ENCODE results near the gene PRSS1. TPM values are rescaled to one million over a fixed set of nuclear protein-coding genes. Genes with fewer than 3 reads are reported as not detected.

Gene PRSS1
- total and polyA plus RNA-seq, 2 of the 8 experiments (the other 6 are each of a cell fraction or from before 2014, with no cell fraction given): 0.09 TPM; not detected in 1

DNA sequence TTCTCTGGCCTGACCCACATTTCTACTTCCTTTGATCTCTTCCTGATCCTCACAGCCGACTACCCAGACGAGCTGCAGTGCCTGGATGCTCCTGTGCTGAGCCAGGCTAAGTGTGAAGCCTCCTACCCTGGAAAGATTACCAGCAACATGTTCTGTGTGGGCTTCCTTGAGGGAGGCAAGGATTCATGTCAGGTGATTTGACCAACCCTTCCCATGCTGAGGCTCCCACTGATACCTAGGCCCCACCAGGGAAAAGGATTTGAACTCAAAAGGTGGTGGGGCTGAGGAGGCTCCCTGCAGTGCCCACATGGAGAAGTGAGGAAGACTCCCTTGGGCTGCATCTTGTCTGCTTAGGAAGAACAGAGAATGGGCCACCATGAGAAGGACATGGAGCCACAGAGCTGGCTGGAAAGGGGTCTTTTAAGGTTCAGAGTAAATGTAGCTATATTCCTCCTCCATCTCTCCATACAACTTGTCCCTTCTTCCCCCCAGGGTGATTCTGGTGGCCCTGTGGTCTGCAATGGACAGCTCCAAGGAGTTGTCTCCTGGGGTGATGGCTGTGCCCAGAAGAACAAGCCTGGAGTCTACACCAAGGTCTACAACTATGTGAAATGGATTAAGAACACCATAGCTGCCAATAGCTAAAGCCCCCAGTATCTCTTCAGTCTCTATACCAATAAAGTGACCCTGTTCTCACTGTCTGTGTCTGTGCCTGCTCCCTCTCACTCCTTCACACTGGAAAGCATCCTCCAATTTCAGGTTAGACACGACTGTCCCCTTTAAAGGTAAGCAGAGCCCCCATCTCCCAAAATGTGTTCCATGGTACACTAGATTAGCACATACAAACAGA lies 3.3 kb downstream of the PRSS1 start:
- H4K91ac ChIP-seq (replicated peaks; ENCODE audit: insufficient read length, low read length): no peak overlapping the region
- H3K9me3 ChIP-seq (ENCODE audit: insufficient read depth in 2 of 2, low read depth in 1 of 2, low read length in 1 of 2): no peaks in the 10 kb centered on the region
- TF ChIP-seq JUN (IDR thresholded peaks at IDR 0.05; ENCODE audit: low read depth, low read length) (no peak), EGR1 (IDR thresholded peaks at IDR 0.05; ENCODE audit: borderline replicate concordance, low read depth, low read length) (no peak), YY1 (IDR thresholded peaks at IDR 0.05; ENCODE audit: low read depth, low read length) (no peak), KDM1A (IDR thresholded peaks at IDR 0.05; ENCODE audit: borderline replicate concordance, low read length) (no peak), KDM4A (IDR thresholded peaks at IDR 0.05; ENCODE audit: low read depth, low read length, severe bottlenecking) (no peak), SP4 (IDR thresholded peaks at IDR 0.05; ENCODE audit: low read length) (no peak), CHD1 (IDR thresholded peaks at IDR 0.05; ENCODE audit: low read depth, low read length) (no peak), GTF2F1 (IDR thresholded peaks at IDR 0.05; ENCODE audit: borderline replicate concordance, low read depth, low read length) (no peak), SP1 (IDR thresholded peaks at IDR 0.05; ENCODE audit: low read depth, low read length) (no peak), CREB1 (IDR thresholded peaks at IDR 0.05) (no peak), SAP30 (IDR thresholded peaks at IDR 0.05; ENCODE audit: insufficient read depth, insufficient replicate concordance, low read length) (no peak)
- H4K5ac ChIP-seq (ENCODE audit: insufficient read length, low read depth, low read length): no peak overlapping the region
- H3K36me3 ChIP-seq (ENCODE audit: control insufficient read depth in 2 of 4, insufficient read depth in 4 of 4, low read length in 3 of 4): no peaks in the 10 kb centered on the region
- DNase-seq (ENCODE audit: low read depth in 1 of 2, low spot score in 2 of 2) (peak in 1 of 2 experiments; percentile 8), FAIRE-seq (no peak)
- H2BK120ac ChIP-seq (replicated peaks; ENCODE audit: low read depth, low read length): no peak overlapping the region
- no peaks in the 10 kb centered on the region for H3K79me1 ChIP-seq (ENCODE audit: low read depth, low read length)
- H3K79me2 ChIP-seq (ENCODE audit: control insufficient read depth in 1 of 2, insufficient read depth in 2 of 2, low read length in 2 of 2): no peaks in the 10 kb centered on the region
- no peak overlapping the region for H3K56ac ChIP-seq (replicated peaks; ENCODE audit: insufficient read length, low read depth, low read length)
- no peak overlapping the region for H3K14ac ChIP-seq (ENCODE audit: insufficient read length)
- no peak overlapping the region for H3K4me2 ChIP-seq (ENCODE audit: insufficient read depth in 1 of 2, low read depth in 2 of 2, low read length in 2 of 2)
- H3K4ac ChIP-seq (replicated peaks; ENCODE audit: insufficient read length, low read depth, low read length): no peak overlapping the region
- H2AFZ ChIP-seq (ENCODE audit: low read length): no peak overlapping the region
- 72% methylated on average over 3 of the region's 3 CpGs; no CpG with 5 or more reads in 1 of the 2 experiments for WGBS, 2 experiments (ENCODE audit: extremely low coverage in 1 of 2, insufficient coverage in 1 of 2, insufficient read length in 1 of 2, insufficient replicate concordance in 2 of 2, low coverage in 1 of 2, low lambda C conversion rate in 2 of 2, missing lambda C conversion rate in 1 of 2)
- H3K23ac ChIP-seq (ENCODE audit: insufficient read length): no peak overlapping the region
- POLR2A ChIA-PET (ENCODE audit: partially characterized antibody): no interaction called here
- no peak overlapping the region for H2BK20ac ChIP-seq (ENCODE audit: low read length)
- H3K9ac ChIP-seq (replicated peaks in 1 of 4; ENCODE audit: extremely low read depth in 1 of 4, low read depth in 3 of 4, low read length in 3 of 4): no peak overlapping the region
- H4K20me1 ChIP-seq (replicated peaks in 1 of 2; ENCODE audit: control insufficient read depth in 1 of 2, insufficient read depth in 2 of 2, low read length in 2 of 2): no peaks in the 10 kb centered on the region
- no peak overlapping the region for H2AK5ac ChIP-seq (ENCODE audit: low read depth, low read length)
- CTCF ChIA-PET (ENCODE audit: partially characterized antibody): interaction anchor here (0.8 to 1.6 kb wide), 4 partner anchors 11 to 120 kb away, joined by 3 to 5 read pairs (median 3); no protein-coding TSS in a partner anchor
- H2BK5ac ChIP-seq (ENCODE audit: low read depth, low read length): no peak overlapping the region
- no peak overlapping the region for H2BK12ac ChIP-seq (ENCODE audit: low read depth, low read length)
- H3K23me2 ChIP-seq (ENCODE audit: low read depth, low read length): no peaks in the 10 kb centered on the region
- H3K18ac ChIP-seq (ENCODE audit: extremely low read depth, low read length): no peak overlapping the region
- no peaks in the 10 kb centered on the region for H3K27me3 ChIP-seq (replicated peaks in 1 of 4; ENCODE audit: control insufficient read depth in 3 of 4, extremely low read depth in 1 of 4, insufficient read depth in 3 of 4, low read length in 3 of 4)
- no peak overlapping the region for H4K8ac ChIP-seq (ENCODE audit: extremely low read depth, insufficient read depth, low read length)
- no peak overlapping the region for H2BK15ac ChIP-seq (ENCODE audit: low read length)
- H3K4me3 ChIP-seq (ENCODE audit: extremely low read depth in 1 of 4, insufficient read depth in 2 of 4, low read depth in 3 of 4, low read length in 4 of 4): no peak overlapping the region
- H3K4me1 ChIP-seq (replicated peaks in 1 of 4; ENCODE audit: control insufficient read depth in 3 of 4, insufficient read depth in 4 of 4, low read length in 3 of 4): no peaks in the 10 kb centered on the region
- no peak overlapping the region for H3K27ac ChIP-seq (ENCODE audit: low read depth, low read length)

Data from H1 (cell line).